Karpas-422 (cell line): Measurements from ENCODE around the gene WASHC2A. TPM values are rescaled to one million over a fixed set of nuclear protein-coding genes. Genes with fewer than 3 reads are reported as not detected.
"Not testable (repeated sequence)": the region's sequence is repeated elsewhere in the genome, so short reads cannot be mapped to it uniquely, and the experiment has no call there.

Source experiments
- DNase-seq: peaks from one replicate; pipeline ENCODE4 v3.0.0-alpha.2; 2015
- H2AFZ ChIP-seq: fragments of 200-600 bp; sonication (generic); 2 replicates; pipeline ENCODE4 v1.6.1; 2014; ENCODE audit warnings: antibody characterized with exemption, low read length, mixed read lengths
- H3K27ac ChIP-seq: fragments of 200-600 bp; sonication (generic); 2 replicates; pipeline ENCODE4 v1.5.1; 2014; ENCODE audit warnings: mild to moderate bottlenecking, low read length, moderate library complexity
- H3K27me3 ChIP-seq: fragments of 200-600 bp; sonication (generic); 2 replicates; pipeline ENCODE4 v1.6.1; 2014; ENCODE audit warnings: low read length, mixed read lengths
- H3K36me3 ChIP-seq: fragments of 200-600 bp; sonication (generic); 2 replicates; pipeline ENCODE4 v1.6.1; 2014; ENCODE audit warnings: low read length, mixed read lengths; ENCODE audit not compliant: insufficient read depth
- H3K4me1 ChIP-seq: fragments of 200-600 bp; sonication (generic); 2 replicates; pipeline ENCODE4 v1.6.1; 2014; ENCODE audit warnings: mild to moderate bottlenecking, low read length, mixed read lengths
- H3K4me2 ChIP-seq: fragments of 200-600 bp; sonication (generic); 2 replicates; pipeline ENCODE4 v1.6.1; 2014; ENCODE audit warnings: low read length, low read depth, mild to moderate bottlenecking; ENCODE audit not compliant: poor library complexity, severe bottlenecking
- H3K4me3 ChIP-seq: fragments of 200-600 bp; sonication (generic); 2 replicates; pipeline ENCODE4 v1.5.1; 2014; ENCODE audit warnings: mild to moderate bottlenecking, antibody characterized with exemption, low read length, mixed read lengths
- H3K79me2 ChIP-seq: fragments of 200-600 bp; sonication (generic); 2 replicates; pipeline ENCODE4 v1.6.1; 2014; ENCODE audit warnings: mild to moderate bottlenecking, low read length, mixed read lengths
- H3K9ac ChIP-seq: fragments of 200-600 bp; sonication (generic); 2 replicates; pipeline ENCODE4 v1.6.0; 2014; ENCODE audit warnings: low read length
- H3K9me2 ChIP-seq: fragments of 200-600 bp; sonication (generic), shearing (Covaris generic); replicated peaks from 2 replicates; pipeline ENCODE4 v1.6.0; 2014; ENCODE audit warnings: mild to moderate bottlenecking, low read length, moderate library complexity; ENCODE audit not compliant: insufficient read depth
- H3K9me3 ChIP-seq: fragments of 300-700, 200-600 bp; sonication (generic); 2 replicates; pipeline ENCODE4 v1.6.1; 2014; ENCODE audit warnings: low read length, mixed read lengths
- H4K20me1 ChIP-seq: fragments of 200-600 bp; sonication (generic); 2 replicates; pipeline ENCODE4 v1.6.1; 2014; ENCODE audit warnings: mild to moderate bottlenecking, antibody characterized with exemption, low read length, low read depth; ENCODE audit not compliant: insufficient read depth
- total RNA-seq: library from RNA; depleted of rRNA; stranded (reverse); fragments of >200 nt; shearing (Covaris generic); gene quantifications from 2 replicates; pipeline ENCODE4 v1.2.3, GENCODE V29; 2014; ENCODE audit warnings: low replicate concordance

WASHC2A gene
- total RNA-seq, 1 experiment from 2014 or later: 24.8 TPM

- not testable (repeated sequence) for H3K79me2 ChIP-seq, DNase-seq, H3K9ac ChIP-seq, H3K9me2 ChIP-seq, H3K4me2 ChIP-seq, H3K36me3 ChIP-seq, H4K20me1 ChIP-seq, H3K9me3 ChIP-seq, H2AFZ ChIP-seq, H3K27me3 ChIP-seq, H3K4me1 ChIP-seq, H3K27ac ChIP-seq, H3K4me3 ChIP-seq
Observed at GRCh38 chr10:50035337-50035736, 32.4 kb upstream of the WASHC2A start.

GRCh38 chr10:50044941-50045664 is 22.7 kb upstream of the WASHC2A start:
- no peak overlapping the region for H3K9ac ChIP-seq
- no peak for DNase-seq

DNA sequence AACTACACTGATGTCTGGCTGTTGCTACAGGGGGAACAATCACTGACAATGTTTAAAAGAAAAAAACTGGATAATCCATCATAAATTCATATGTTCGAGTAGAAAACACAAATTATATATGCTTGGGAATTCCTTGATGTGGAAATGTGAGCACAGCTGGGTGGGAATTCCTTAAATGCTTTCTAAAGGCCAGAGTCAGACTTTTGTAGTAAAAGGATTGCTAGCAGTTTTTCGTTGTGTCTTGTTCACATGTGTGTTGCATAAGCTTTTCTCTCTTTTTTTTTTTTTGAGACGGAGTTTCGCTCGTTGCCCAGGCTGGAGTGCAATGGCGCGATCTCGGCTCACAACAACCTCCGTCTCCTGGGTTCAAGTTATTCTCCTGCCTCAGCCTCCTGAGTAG is 21.3 kb upstream of the WASHC2A start:
- not testable (repeated sequence) for H3K9me3 ChIP-seq

More at GRCh38 chr10:50044941-50045664, 22.7 kb upstream of the WASHC2A start:
- Histone ChIP-seq H3K9me3 (no peaks in the 10 kb centered on the region), H3K79me2 (no peaks in the 10 kb centered on the region), H4K20me1 (no peaks in the 10 kb centered on the region), H3K36me3 (no peaks in the 10 kb centered on the region), H3K4me3 (no peak overlapping the region), H3K9me2 (no peaks in the 10 kb centered on the region), H3K4me1 (no peaks in the 10 kb centered on the region), H2AFZ (no peak overlapping the region), H3K4me2 (no peak overlapping the region), H3K27me3 (no peaks in the 10 kb centered on the region), H3K27ac (no peak overlapping the region)

DNA sequence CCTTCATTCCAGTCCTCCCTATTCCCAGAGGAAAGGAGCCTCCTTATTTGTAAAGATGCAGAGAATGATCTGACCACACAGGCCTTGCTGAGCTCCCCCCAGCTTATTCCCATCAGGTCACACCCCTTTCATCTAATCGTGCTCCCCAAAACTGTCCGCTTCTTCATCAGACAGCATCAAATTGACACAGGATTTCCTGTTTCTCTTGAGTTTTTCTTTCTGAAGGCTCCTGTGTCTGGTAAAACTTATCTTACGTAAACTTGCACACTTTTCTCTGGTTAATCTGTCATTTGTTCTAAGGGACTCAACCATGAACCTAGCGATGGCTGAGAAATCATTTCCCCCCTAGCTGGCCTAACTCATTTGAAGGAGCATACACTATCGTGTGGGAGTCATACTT is 20.2 kb upstream of the WASHC2A start:
- not testable (repeated sequence) for H3K27ac ChIP-seq, H3K79me2 ChIP-seq, H3K4me2 ChIP-seq, H3K27me3 ChIP-seq, H3K36me3 ChIP-seq, DNase-seq, H3K9me3 ChIP-seq, H4K20me1 ChIP-seq, H3K9me2 ChIP-seq, H3K4me3 ChIP-seq, H3K9ac ChIP-seq, H2AFZ ChIP-seq, H3K4me1 ChIP-seq

More for the DNA sequence above, 21.3 kb upstream of the WASHC2A start:
- not testable (repeated sequence) for H3K27me3 ChIP-seq, DNase-seq, H3K9me2 ChIP-seq, H2AFZ ChIP-seq, H3K9ac ChIP-seq, H3K4me2 ChIP-seq, H3K36me3 ChIP-seq, H3K4me1 ChIP-seq, H3K79me2 ChIP-seq, H4K20me1 ChIP-seq, H3K4me3 ChIP-seq, H3K27ac ChIP-seq

DNA sequence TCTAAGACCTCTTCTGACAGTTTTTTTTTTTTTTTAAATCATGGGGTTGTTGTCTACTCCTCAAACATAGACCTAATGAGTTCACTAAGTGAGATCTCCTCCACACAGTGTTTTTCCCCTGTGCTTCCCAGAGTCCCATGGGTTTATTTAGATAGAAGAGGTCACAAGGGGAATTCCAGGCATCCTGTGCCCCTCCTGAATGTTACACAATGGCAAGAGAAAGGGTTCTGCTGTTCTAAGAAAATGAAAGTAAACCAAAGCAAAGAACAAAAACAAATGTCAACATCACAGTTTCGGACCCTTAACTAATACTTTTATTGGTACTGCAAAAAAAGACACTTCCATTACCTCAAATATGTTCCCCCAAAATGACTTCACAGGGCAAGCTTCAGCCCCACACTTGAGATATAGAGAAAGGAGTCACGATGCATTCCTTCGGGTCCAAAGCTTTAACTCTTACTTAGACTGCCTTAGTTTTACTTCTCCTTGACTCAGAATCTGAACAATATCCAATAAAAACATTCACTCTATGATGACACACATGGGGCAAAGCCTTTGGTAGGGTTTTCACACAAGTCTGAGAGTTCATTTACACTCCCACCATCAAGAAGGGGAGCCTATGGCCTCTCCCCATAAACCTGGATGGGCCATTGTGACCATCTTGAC is 15.6 kb upstream of the WASHC2A start:
- not testable (repeated sequence) for H3K4me2 ChIP-seq, H3K4me3 ChIP-seq, H4K20me1 ChIP-seq, H3K27me3 ChIP-seq, H3K4me1 ChIP-seq, H3K9me2 ChIP-seq, H2AFZ ChIP-seq, H3K36me3 ChIP-seq, H3K9me3 ChIP-seq, H3K9ac ChIP-seq, H3K27ac ChIP-seq, H3K79me2 ChIP-seq, DNase-seq

DNA sequence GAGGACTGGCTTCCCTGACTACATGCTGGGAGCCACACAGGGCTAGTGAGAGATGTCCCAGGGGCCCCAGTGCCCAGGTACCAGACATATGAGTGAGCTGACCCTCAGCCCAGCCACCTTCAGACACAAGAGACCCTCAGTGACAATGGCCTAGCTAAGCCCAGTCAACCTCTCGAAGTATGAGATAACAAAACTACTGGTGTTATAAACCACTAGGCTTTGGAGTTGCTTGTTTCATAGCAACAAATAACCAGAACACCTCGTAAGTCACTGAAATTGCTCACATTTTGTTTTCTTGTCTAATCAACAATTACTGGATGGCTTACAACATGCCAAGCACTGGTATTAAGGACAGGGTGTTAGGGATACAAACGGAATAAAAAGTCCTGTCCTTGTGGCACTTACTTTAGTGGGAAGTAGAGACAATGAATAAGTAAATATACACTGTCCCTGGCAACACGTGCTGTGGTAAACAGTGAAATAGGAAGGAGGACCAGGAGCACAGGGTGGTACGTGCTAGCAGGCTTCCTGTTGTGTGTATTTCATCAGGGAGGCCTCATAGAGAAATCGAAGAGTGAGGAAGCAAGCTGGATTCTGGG is 14.9 kb upstream of the WASHC2A start:
- not testable (repeated sequence) for H4K20me1 ChIP-seq, H3K4me3 ChIP-seq, H3K27ac ChIP-seq, H3K9me3 ChIP-seq, H3K27me3 ChIP-seq, H3K4me2 ChIP-seq, H2AFZ ChIP-seq, H3K79me2 ChIP-seq, H3K9me2 ChIP-seq, H3K4me1 ChIP-seq, DNase-seq, H3K36me3 ChIP-seq, H3K9ac ChIP-seq

- not testable (repeated sequence) for H3K36me3 ChIP-seq, H3K9me2 ChIP-seq, H3K4me1 ChIP-seq, H3K9ac ChIP-seq, H3K4me2 ChIP-seq, H4K20me1 ChIP-seq, H3K4me3 ChIP-seq, DNase-seq, H2AFZ ChIP-seq, H3K9me3 ChIP-seq, H3K79me2 ChIP-seq, H3K27ac ChIP-seq, H3K27me3 ChIP-seq
Observed at GRCh38 chr10:50055494-50056292, 12.1 kb upstream of the WASHC2A start.

GRCh38 chr10:50056654-50057053 is 11.1 kb upstream of the WASHC2A start:
- H3K27ac ChIP-seq, H3K9ac ChIP-seq, H2AFZ ChIP-seq, H4K20me1 ChIP-seq, H3K27me3 ChIP-seq, H3K9me2 ChIP-seq, H3K36me3 ChIP-seq, H3K4me2 ChIP-seq, DNase-seq, H3K4me1 ChIP-seq, H3K79me2 ChIP-seq, H3K4me3 ChIP-seq, H3K9me3 ChIP-seq: not testable (repeated sequence)
